Naive thymus-derived CD4-positive, alpha-beta T cell (primary cell): ENCODE data around the gene GNG7. TPM values are rescaled to one million over a fixed set of nuclear protein-coding genes. Genes with fewer than 3 reads are reported as not detected.
A peak's percentile ranks its signal among the peaks of the same experiment; 100 is the strongest.
"Not testable (repeated sequence)": the region's sequence is repeated elsewhere in the genome, so short reads cannot be mapped to it uniquely, and the experiment has no call there.

ENCODE experiments used
- ATAC-seq: fragments of 150-1000 bp; cut with Tn5 transposase; 2 replicates; pipeline ENCODE4 v1.10.0; 2021; ENCODE audit warnings: mild to moderate bottlenecking, moderate library complexity
- CTCF ChIA-PET: fragments of 350-600 bp; sonication (Branson Sonifier 250); formaldehyde crosslinking; loops from one replicate; lab custom pipeline; 2021; ENCODE audit warnings: antibody characterized with exemption; lab: Charles Lee
- POLR2A ChIA-PET: fragments of 350-600 bp; sonication (Branson Sonifier 250); formaldehyde crosslinking; loops from one replicate; lab custom pipeline; 2021; ENCODE audit warnings: antibody characterized with exemption, inconsistent platforms; lab: Charles Lee
- DNase-seq, 9 donors: peaks; one replicate each; pipeline versions ENCODE4 v3.0.0 to v3.0.0-alpha.2; 2020 to 2022; ENCODE audit warnings: mixed read lengths in 1 of 9
- H3K27ac ChIP-seq: one replicate; pipeline ENCODE4 v1.7.0; 2013; ENCODE audit warnings: mild to moderate bottlenecking, low read depth, low read length, moderate library complexity
- H3K27me3 ChIP-seq, 2 donors: one replicate each; pipeline ENCODE4 v1.7.0; 2013; ENCODE audit warnings: low read length in 2 of 2, mild to moderate bottlenecking in 2 of 2, moderate library complexity in 2 of 2; ENCODE audit not compliant: control insufficient read depth in 2 of 2, insufficient read depth in 2 of 2
- H3K36me3 ChIP-seq, 3 experiments: 1 replicate in 2 of 3; 2 replicates in 1 of 3; pipeline ENCODE4 v1.7.0; 2013; ENCODE audit warnings: low read length in 3 of 3, mild to moderate bottlenecking in 3 of 3, moderate library complexity in 1 of 3; ENCODE audit not compliant: insufficient read depth in 3 of 3, control insufficient read depth in 2 of 3
- H3K4me1 ChIP-seq, 2 donors: one replicate each; pipeline ENCODE4 v1.7.0; 2013; ENCODE audit warnings: low read length in 2 of 2, mild to moderate bottlenecking in 2 of 2, moderate library complexity in 1 of 2; ENCODE audit not compliant: control insufficient read depth in 2 of 2, insufficient read depth in 2 of 2
- H3K4me3 ChIP-seq: 2 replicates; pipeline ENCODE4 v1.7.0; 2013; ENCODE audit warnings: mild to moderate bottlenecking, low read length
- H3K9me3 ChIP-seq, 3 experiments: 1 replicate in 2 of 3; 2 replicates in 1 of 3; pipeline ENCODE4 v1.7.0; 2013; ENCODE audit warnings: low read length in 3 of 3; ENCODE audit not compliant: control insufficient read depth in 2 of 3
- H3K27ac Mint-ChIP-seq, 9 donors: one replicate each; pipeline ENCODE4 v1.8.0; 2020 to 2022; ENCODE audit warnings: mixed read lengths in 9 of 9, mild to moderate bottlenecking in 8 of 9, moderate library complexity in 5 of 9, inconsistent platforms in 2 of 9
- H3K27me3 Mint-ChIP-seq, 5 donors: one replicate each; pipeline ENCODE4 v1.8.0; 2021 to 2022; ENCODE audit warnings: mixed read lengths in 5 of 5, mild to moderate bottlenecking in 1 of 5
- H3K36me3 Mint-ChIP-seq, 5 donors: one replicate each; pipeline ENCODE4 v1.8.0; 2020 to 2022; ENCODE audit warnings: mixed read lengths in 5 of 5, mild to moderate bottlenecking in 3 of 5, inconsistent platforms in 1 of 5
- H3K4me1 Mint-ChIP-seq, 7 donors: one replicate each; pipeline ENCODE4 v1.8.0; 2020 to 2022; ENCODE audit warnings: mixed read lengths in 7 of 7, mild to moderate bottlenecking in 3 of 7, inconsistent platforms in 1 of 7
- H3K4me3 Mint-ChIP-seq, 10 donors: one replicate each; pipeline ENCODE4 v1.8.0; 2020 to 2022; ENCODE audit warnings: mild to moderate bottlenecking in 10 of 10, mixed read lengths in 10 of 10, moderate library complexity in 6 of 10, inconsistent platforms in 2 of 10
- H3K9me3 Mint-ChIP-seq, 11 donors: one replicate each; pipeline ENCODE4 v1.8.0; 2020 to 2022; ENCODE audit warnings: mixed read lengths in 11 of 11, mild to moderate bottlenecking in 4 of 11, inconsistent platforms in 1 of 11, moderate library complexity in 1 of 11
- intact Hi-C, 2 donors: fragments of 100-400 bp; cut with micrococcal nuclease; formaldehyde crosslinking; loops; one replicate each; pipeline ENCODE4 v1.15.1; 2023
- polyA plus RNA-seq, 2 donors: library from polyadenylated mRNA; unstranded; fragments of 300-500 nt; fragmentation: Illumina TruSeq; gene quantifications; one replicate each; pipeline ENCODE4 v1.2.3, GENCODE V29; 2021
- total RNA-seq, 6 experiments: library from RNA in 5 of 6; stranded (reverse) in 5 of 6; gene quantifications; 1 replicate in 5 of 6; 2 replicates in 1 of 6; pipeline ENCODE4 v1.2.3 and lab custom pipeline; 2021 to 2026

GNG7 gene
- total and polyA plus RNA-seq, 7 experiments from 2014 or later = 0.31 to 6.8 (median 4.7) TPM

DNA sequence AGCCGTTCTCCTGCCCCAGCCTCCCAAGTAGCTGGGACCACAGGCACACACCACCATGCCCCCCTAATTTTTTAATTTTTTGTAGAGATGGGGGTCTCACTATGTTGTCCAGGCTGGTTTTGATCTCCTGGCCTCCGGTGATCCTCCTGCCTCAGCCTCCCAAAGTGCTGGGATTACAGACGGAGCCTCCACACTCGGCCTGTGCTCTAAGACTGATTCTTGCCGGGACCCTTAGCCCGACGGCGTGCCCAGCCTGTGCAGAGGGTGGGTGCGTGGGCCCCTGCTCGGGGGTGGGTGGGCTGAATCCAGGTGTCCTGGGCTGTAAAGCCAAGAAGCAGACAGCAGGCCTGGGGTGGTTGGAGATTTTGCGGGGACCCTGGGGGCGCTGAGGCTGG, 162.2 kb downstream of the GNG7 start:
- Mint-ChIP-seq H3K9me3 (no peaks in the 10 kb centered on the region), H3K36me3 (no peaks in the 10 kb centered on the region), H3K4me1 (peaks cover 10 to 34% (median 15%) of the 10 kb centered on the region in 7 donors), H3K27ac (no peak overlapping the region), H3K4me3 (no peak overlapping the region), H3K27me3 (no peaks in the 10 kb centered on the region)
- no peak overlapping the region for H3K27ac ChIP-seq
- ChIA-PET POLR2A (interaction anchor here (1.7 kb wide), 1 partner anchor 64 kb away, joined by 8 read pairs; the partner anchor contains the start of gene GADD45B), CTCF (no interaction called here)
- ATAC-seq (no peak), DNase-seq (no peak)
- no peaks in the 10 kb centered on the region for H3K36me3 ChIP-seq
- no peaks in the 10 kb centered on the region for H3K27me3 ChIP-seq
- intact Hi-C loops = no loop called here
- peaks cover 4 to 6% of the 10 kb centered on the region in 2 donors for H3K4me1 ChIP-seq
- no peak overlapping the region for H3K4me3 ChIP-seq
- no peaks in the 10 kb centered on the region for H3K9me3 ChIP-seq

DNA sequence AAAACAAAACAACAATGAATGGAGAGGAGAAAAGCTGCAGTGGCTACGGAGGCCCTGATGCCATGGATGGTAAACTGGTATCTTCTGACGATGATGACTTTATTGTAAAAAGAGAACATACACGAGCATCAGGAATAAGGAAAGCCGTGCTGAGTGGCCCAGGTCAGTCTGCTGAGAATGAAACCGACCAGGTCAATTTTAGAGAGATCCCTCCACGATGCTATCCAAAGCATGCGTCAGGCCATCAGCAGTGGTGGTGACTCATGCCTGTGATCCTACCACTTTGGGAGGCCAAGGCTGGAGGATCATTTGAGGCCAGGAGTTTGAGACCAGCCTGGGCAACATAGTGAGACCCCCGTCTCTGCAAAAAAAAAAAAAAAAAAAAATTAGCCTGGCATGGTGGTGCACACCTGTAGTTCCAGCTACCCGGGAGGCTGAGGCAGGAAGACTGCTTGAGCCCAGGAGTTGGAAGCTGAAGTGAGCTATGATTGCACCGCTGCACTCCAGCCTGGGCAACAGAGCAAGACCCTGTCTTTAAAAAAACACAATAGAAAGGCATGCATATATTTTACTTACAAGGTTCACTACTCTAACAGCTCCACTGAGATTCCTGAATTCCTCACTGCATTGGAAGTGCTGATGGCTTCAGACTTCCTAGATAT, 164.3 kb downstream of the GNG7 start:
- Histone ChIP-seq H3K9me3 (no peaks in the 10 kb centered on the region), H3K27me3 (no peaks in the 10 kb centered on the region), H3K27ac (no peak overlapping the region), H3K4me3 (no peak overlapping the region), H3K4me1 (peaks cover 3 to 8% of the 10 kb centered on the region in 2 donors), H3K36me3 (no peaks in the 10 kb centered on the region)
- ATAC-seq (no peak), DNase-seq (no peak)
- H3K4me1 Mint-ChIP-seq = peaks cover 16 to 42% (median 24%) of the 10 kb centered on the region in 7 donors
- H3K36me3 Mint-ChIP-seq = no peaks in the 10 kb centered on the region
- H3K4me3 Mint-ChIP-seq = no peak overlapping the region
- H3K27me3 Mint-ChIP-seq = no peaks in the 10 kb centered on the region
- peak overlapping the region in 2 of 9 donors; percentile 6 to 28 for H3K27ac Mint-ChIP-seq
- intact Hi-C loops = no loop called here
- H3K9me3 Mint-ChIP-seq = no peaks in the 10 kb centered on the region
- ChIA-PET CTCF (interaction anchor here (0.6 kb wide), 2 partner anchors 72 to 99 kb away, joined by 3 to 4 read pairs; no protein-coding TSS in a partner anchor), POLR2A (no interaction called here)

GRCh38 chr19:2537584-2537983, 164.9 kb downstream of the GNG7 start:
- H3K27me3 Mint-ChIP-seq, H3K4me1 ChIP-seq, H3K4me3 Mint-ChIP-seq, H3K9me3 ChIP-seq, H3K4me3 ChIP-seq, intact Hi-C loops, H3K27ac ChIP-seq, H3K9me3 Mint-ChIP-seq, H3K36me3 ChIP-seq, H3K36me3 Mint-ChIP-seq, H3K27me3 ChIP-seq, ATAC-seq, DNase-seq: not testable (repeated sequence)
- Mint-ChIP-seq H3K27ac (peak overlapping the region in 1 of 9 donors; percentile 28), H3K4me1 (peaks cover 17 to 38% (median 26%) of the 10 kb centered on the region in 7 donors)
- POLR2A ChIA-PET = interaction anchor here (0.6 to 0.8 kb wide), 2 partner anchors 15 to 28 kb away, joined by 3 to 4 read pairs; no protein-coding TSS in a partner anchor
- CTCF ChIA-PET = interaction anchor here (0.6 kb wide), 2 partner anchors 73 to 100 kb away, joined by 3 to 4 read pairs; no protein-coding TSS in a partner anchor

DNA sequence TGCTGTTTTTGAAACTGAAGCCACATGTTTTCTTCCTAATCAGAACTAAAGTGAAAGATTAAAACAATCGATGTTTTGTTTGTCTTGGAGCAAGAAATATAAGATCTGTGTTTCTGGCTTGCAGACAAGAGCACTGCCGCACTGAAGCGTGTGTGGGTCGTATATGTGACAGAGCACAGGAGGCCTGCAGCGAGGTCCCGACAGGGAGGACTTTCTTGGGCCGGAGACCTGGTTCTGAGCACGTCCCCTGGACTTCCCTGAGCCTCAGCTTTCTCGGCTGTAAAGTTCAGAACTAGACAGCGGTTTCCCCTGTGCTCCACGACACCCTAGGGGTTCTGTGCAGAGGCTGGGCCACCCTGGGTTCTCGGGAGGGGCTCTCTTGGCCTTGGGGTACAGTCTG, 166.0 kb downstream of the GNG7 start:
- Mint-ChIP-seq H3K27me3 (no peaks in the 10 kb centered on the region), H3K4me3 (no peak overlapping the region), H3K36me3 (peaks cover 0 to 5% (median 0%) of the 10 kb centered on the region in 5 donors), H3K27ac (no peak overlapping the region), H3K4me1 (peaks cover 17 to 31% (median 24%) of the 10 kb centered on the region in 7 donors), H3K9me3 (peaks cover 0 to 8% (median 4%) of the 10 kb centered on the region in 11 donors)
- DNase-seq = no peak
- CTCF ChIA-PET = no interaction called here
- Histone ChIP-seq H3K4me3 (no peak overlapping the region), H3K4me1 (peaks cover 3 to 8% of the 10 kb centered on the region in 2 donors), H3K27me3 (no peaks in the 10 kb centered on the region), H3K9me3 (no peaks in the 10 kb centered on the region), H3K27ac (no peak overlapping the region), H3K36me3 (no peaks in the 10 kb centered on the region)
- intact Hi-C loops = no loop called here
- no peak for ATAC-seq
- POLR2A ChIA-PET = interaction anchor here (1.0 kb wide), 1 partner anchor 58 kb away, joined by 3 read pairs; no protein-coding TSS in a partner anchor

DNA sequence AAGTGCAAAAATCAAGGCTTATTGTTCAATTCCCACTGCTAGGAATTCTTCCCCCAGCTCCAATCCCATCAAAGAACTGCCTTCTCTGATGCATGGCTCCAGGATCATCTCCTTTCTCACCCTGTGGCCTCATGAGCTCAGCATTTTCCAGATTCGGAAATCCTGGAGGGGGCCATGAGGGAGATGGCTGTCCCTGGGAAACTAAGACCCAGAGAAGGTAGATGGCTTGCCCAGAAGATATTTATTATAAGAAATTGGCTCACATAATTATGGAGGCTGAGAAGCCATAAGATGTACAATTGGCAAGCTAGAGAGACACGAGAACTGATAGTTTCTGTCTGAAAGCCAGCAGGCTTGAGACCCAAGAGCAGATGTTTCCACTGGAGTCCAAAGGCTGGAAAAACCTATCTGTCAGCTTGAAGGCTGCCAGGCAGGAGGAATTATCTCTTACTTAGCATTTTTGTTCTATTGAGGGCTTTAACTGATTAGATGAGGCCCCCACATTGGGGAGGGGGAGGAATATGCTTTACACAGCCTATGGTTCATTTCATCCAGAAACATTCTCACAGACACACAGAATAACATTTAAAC, 168.0 kb downstream of the GNG7 start:
- peaks cover 0 to 5% (median 0%) of the 10 kb centered on the region in 5 donors for H3K36me3 Mint-ChIP-seq
- ChIA-PET POLR2A (interaction anchor here (0.6 to 2.7 kb wide), 8 partner anchors 9 to 77 kb away, joined by 3 to 35 read pairs (median 4); partner anchors contain the start of gene GADD45B), CTCF (no interaction called here)
- no peaks in the 10 kb centered on the region for H3K9me3 ChIP-seq
- no peaks in the 10 kb centered on the region for H3K36me3 ChIP-seq
- peak overlapping the region in 6 of 10 donors; percentile 7 to 60 (median 37) for H3K4me3 Mint-ChIP-seq
- H3K9me3 Mint-ChIP-seq = peaks cover 0 to 9% (median 4%) of the 10 kb centered on the region in 11 donors
- H3K27me3 Mint-ChIP-seq = no peaks in the 10 kb centered on the region
- H3K27me3 ChIP-seq = no peaks in the 10 kb centered on the region
- H3K4me3 ChIP-seq = no peak overlapping the region
- ATAC-seq (no peak), DNase-seq (no peak)
- no peak overlapping the region for H3K27ac ChIP-seq
- peak overlapping the region; percentile 10 to 87 (median 64) for H3K27ac Mint-ChIP-seq
- intact Hi-C loops = loop anchor here in 1 of 2 donors (5.0 kb wide), 1 partner anchor 37 kb away; no protein-coding TSS in a partner anchor
- peaks cover 13 to 31% (median 24%) of the 10 kb centered on the region in 7 donors for H3K4me1 Mint-ChIP-seq
- peaks cover 3 to 8% of the 10 kb centered on the region in 2 donors for H3K4me1 ChIP-seq

GRCh38 chr19:2533686-2534422, 168.6 kb downstream of the GNG7 start:
- Histone ChIP-seq H3K4me3 (no peak overlapping the region), H3K4me1 (peaks cover 3 to 8% of the 10 kb centered on the region in 2 donors), H3K9me3 (no peaks in the 10 kb centered on the region), H3K36me3 (no peaks in the 10 kb centered on the region), H3K27ac (no peak overlapping the region), H3K27me3 (no peaks in the 10 kb centered on the region)
- Mint-ChIP-seq H3K9me3 (peaks cover 0 to 9% (median 4%) of the 10 kb centered on the region in 11 donors), H3K4me3 (peak overlapping the region in 9 of 10 donors; percentile 22 to 68 (median 53)), H3K36me3 (peaks cover 0 to 5% (median 0%) of the 10 kb centered on the region in 5 donors), H3K27me3 (no peaks in the 10 kb centered on the region), H3K4me1 (peaks cover 13 to 31% (median 24%) of the 10 kb centered on the region in 7 donors), H3K27ac (peak overlapping the region; percentile 38 to 88 (median 82))
- ChIA-PET CTCF (interaction anchor here (1.2 kb wide), 2 partner anchors 18 to 56 kb away, joined by 3 to 5 read pairs; no protein-coding TSS in a partner anchor), POLR2A (interaction anchor here (0.6 to 2.7 kb wide), 10 partner anchors 8 to 78 kb away, joined by 3 to 35 read pairs (median 4); partner anchors contain the start of gene GADD45B)
- DNase-seq = peak in 2 of 9 donors; percentile 12 to 14
- peak; percentile 36 for ATAC-seq
- intact Hi-C loops = loop anchor here in 1 of 2 donors (5.0 kb wide), 1 partner anchor 37 kb away; no protein-coding TSS in a partner anchor
